H9 (cell line): ENCODE data around the gene SPESP1. TPM values are rescaled to one million over a fixed set of nuclear protein-coding genes. Genes with fewer than 3 reads are reported as not detected.

ENCODE experiments used
- DNase-seq: peaks from one replicate; pipeline ENCODE4 v3.0.0-alpha.2; 2017
- H2AFZ ChIP-seq: one replicate; pipeline ENCODE4 v1.6.1; 2013; ENCODE audit warnings: mild to moderate bottlenecking, low read length, control low read depth, moderate library complexity
- H2AK5ac ChIP-seq: 2 replicates; pipeline ENCODE4 v1.6.1; 2013; ENCODE audit warnings: low read length, control low read depth, mixed read lengths; ENCODE audit not compliant: insufficient read length
- H2BK120ac ChIP-seq: one replicate; pipeline ENCODE4 v1.6.1; 2013; ENCODE audit warnings: low read depth, mild to moderate bottlenecking, low read length, control low read depth, inconsistent platforms; ENCODE audit not compliant: poor library complexity, severe bottlenecking
- H2BK12ac ChIP-seq: 2 replicates; pipeline ENCODE4 v1.6.1; 2013; ENCODE audit warnings: low read length, control low read depth, mixed read lengths, low read depth; ENCODE audit not compliant: insufficient read length
- H2BK15ac ChIP-seq: 2 replicates; pipeline ENCODE4 v1.6.1; 2013; ENCODE audit warnings: low read depth, low read length, control low read depth
- H2BK20ac ChIP-seq: one replicate; pipeline ENCODE4 v1.6.1; 2013; ENCODE audit warnings: low read depth, mild to moderate bottlenecking, low read length, control low read depth, inconsistent platforms; ENCODE audit not compliant: poor library complexity, severe bottlenecking
- H2BK5ac ChIP-seq: 2 replicates; pipeline ENCODE4 v1.6.1; 2013; ENCODE audit warnings: low read length, control low read depth, mixed read lengths; ENCODE audit not compliant: insufficient read length
- H3K14ac ChIP-seq: 2 replicates; pipeline ENCODE4 v1.6.1; 2013; ENCODE audit warnings: low read length, control low read depth; ENCODE audit not compliant: insufficient read depth
- H3K18ac ChIP-seq: 2 replicates; pipeline ENCODE4 v1.6.1; 2013; ENCODE audit warnings: low read depth, mild to moderate bottlenecking, mixed read lengths, low read length, control low read depth; ENCODE audit not compliant: insufficient read length
- H3K23ac ChIP-seq: 2 replicates; pipeline ENCODE4 v1.6.1; 2013; ENCODE audit warnings: low read length, control low read depth, mixed read lengths, low read depth; ENCODE audit not compliant: insufficient read length
- H3K23me2 ChIP-seq: 2 replicates; pipeline ENCODE4 v1.6.1; 2013; ENCODE audit warnings: low read depth, mild to moderate bottlenecking, mixed read lengths, low read length, control low read depth; ENCODE audit not compliant: insufficient read length, poor library complexity, severe bottlenecking
- H3K27ac ChIP-seq: 2 replicates; pipeline ENCODE4 v1.5.1; 2013; ENCODE audit warnings: low read length, control low read depth, mixed read lengths, low read depth; ENCODE audit not compliant: insufficient read length
- H3K27me3 ChIP-seq: 2 replicates; pipeline ENCODE4 v1.6.1; 2013; ENCODE audit warnings: low read length, control low read depth, inconsistent platforms; ENCODE audit not compliant: insufficient read depth
- H3K4ac ChIP-seq: 2 replicates; pipeline ENCODE4 v1.6.1; 2013; ENCODE audit warnings: low read depth, mild to moderate bottlenecking, control low read depth, inconsistent platforms, low read length, moderate library complexity
- H3K4me1 ChIP-seq: 2 replicates; pipeline ENCODE4 v1.6.1; 2013; ENCODE audit warnings: low read length, control low read depth, inconsistent platforms; ENCODE audit not compliant: insufficient read depth
- H3K4me2 ChIP-seq: 2 replicates; pipeline ENCODE4 v1.6.1; 2013; ENCODE audit warnings: low read length, control low read depth, mixed read lengths; ENCODE audit not compliant: insufficient read length, insufficient read depth
- H3K56ac ChIP-seq: 2 replicates; pipeline ENCODE4 v1.6.1; 2013; ENCODE audit warnings: low read depth, mild to moderate bottlenecking, mixed read lengths, low read length, control low read depth; ENCODE audit not compliant: insufficient read length
- H3K79me1 ChIP-seq: 2 replicates; pipeline ENCODE4 v1.6.1; 2013; ENCODE audit warnings: low read depth, mild to moderate bottlenecking, moderate library complexity, low read length, control low read depth, inconsistent platforms; ENCODE audit not compliant: insufficient read depth, poor library complexity, severe bottlenecking
- H3K79me2 ChIP-seq: 2 replicates; pipeline ENCODE4 v1.6.1; 2013; ENCODE audit warnings: low read length, control low read depth, inconsistent platforms; ENCODE audit not compliant: insufficient read depth
- H3K9ac ChIP-seq: 2 replicates; pipeline ENCODE4 v1.6.1; 2013; ENCODE audit warnings: low read length, control low read depth, mixed read lengths; ENCODE audit not compliant: insufficient read length; ENCODE audit errors: extremely low read depth
- H3K9me3 ChIP-seq: one replicate; pipeline ENCODE4 v1.6.1; 2013; ENCODE audit warnings: low read depth, low read length, inconsistent platforms; ENCODE audit not compliant: control insufficient read depth
- H3T11ph ChIP-seq: one replicate; pipeline ENCODE4 v1.6.1; 2013; ENCODE audit warnings: mild to moderate bottlenecking, low read length, control low read depth, inconsistent platforms
- H4K20me1 ChIP-seq: one replicate; pipeline ENCODE4 v1.6.1; 2013; ENCODE audit not compliant: control insufficient read depth, insufficient read length, insufficient read depth
- H4K5ac ChIP-seq: 2 replicates; pipeline ENCODE4 v1.6.1; 2013; ENCODE audit warnings: low read depth, mild to moderate bottlenecking, mixed read lengths, low read length, control low read depth; ENCODE audit not compliant: insufficient read length
- H4K8ac ChIP-seq: replicated peaks from 2 replicates; pipeline ENCODE4 v1.6.1; 2013; ENCODE audit warnings: low read length, control low read depth, mixed read lengths, low read depth; ENCODE audit not compliant: insufficient read length
- H4K91ac ChIP-seq: 2 replicates; pipeline ENCODE4 v1.6.1; 2013; ENCODE audit warnings: low read depth, mild to moderate bottlenecking, moderate library complexity, mixed read lengths, low read length, control low read depth; ENCODE audit not compliant: insufficient read length
- H3K27ac Mint-ChIP-seq, 3 experiments: 2 replicates in 2 of 3; 3 replicates in 1 of 3; pipeline ENCODE4 v1.8.0; 2020 to 2021; ENCODE audit warnings: mixed read lengths in 3 of 3, mild to moderate bottlenecking in 1 of 3, moderate library complexity in 1 of 3
- H3K27me3 Mint-ChIP-seq: 2 replicates; pipeline ENCODE4 v1.8.0; 2021; ENCODE audit warnings: low read depth, mild to moderate bottlenecking, moderate library complexity, mixed read lengths
- H3K36me3 Mint-ChIP-seq, 3 experiments: 2 replicates in 2 of 3; 3 replicates in 1 of 3; pipeline ENCODE4 v1.8.0; 2020 to 2021; ENCODE audit warnings: low read depth in 3 of 3, mixed read lengths in 3 of 3; ENCODE audit not compliant: insufficient read depth in 1 of 3
- H3K4me1 Mint-ChIP-seq, 2 experiments: 2 replicates each; pipeline ENCODE4 v1.8.0; 2020; ENCODE audit warnings: mixed read lengths in 2 of 2
- H3K4me3 Mint-ChIP-seq, 2 experiments: 2 replicates in 1 of 2; 3 replicates in 1 of 2; pipeline ENCODE4 v1.8.0; 2020 to 2021; ENCODE audit warnings: mild to moderate bottlenecking in 2 of 2, mixed read lengths in 2 of 2, moderate library complexity in 1 of 2
- H3K9me3 Mint-ChIP-seq, 2 experiments: 2 replicates in 1 of 2; 3 replicates in 1 of 2; pipeline ENCODE4 v1.8.0; 2020; ENCODE audit warnings: mild to moderate bottlenecking in 2 of 2, mixed read lengths in 2 of 2, moderate library complexity in 1 of 2
- CTCF ChIP-seq: fragments of 200-600 bp; sonication (generic); conservative IDR thresholded peaks from 3 replicates; pipeline ENCODE4 v1.8.0; 2021; ENCODE audit warnings: antibody characterized with exemption, mild to moderate bottlenecking
- WGBS: extraction: QIAGEN DNeasy Blood & Tissue Kit; methylation state at CpG from one replicate; pipeline ENCODE4 v1.1.7; 2013; ENCODE audit warnings: missing lambda C conversion rate, low lambda C conversion rate, mixed read lengths; ENCODE audit not compliant: insufficient read length; ENCODE audit errors: extremely low coverage; 5-methylcytosine and 5-hydroxymethylcytosine counted together
- total RNA-seq: library from RNA; stranded (reverse); gene quantifications from 2 replicates; pipeline ENCODE4 v1.2.1, GENCODE V29; 2021

SPESP1 gene
- total RNA-seq, 1 experiment from 2014 or later: not detected

GRCh38 chr15:68966996-68967395, 36.7 kb downstream of the SPESP1 start:
- no peak overlapping the region for H2BK120ac ChIP-seq
- H3K4me1 ChIP-seq: no peaks in the 10 kb centered on the region
- no peaks in the 10 kb centered on the region for H3K23me2 ChIP-seq
- H3K36me3 Mint-ChIP-seq: peaks cover 10 to 51% (median 27%) of the 10 kb centered on the region in 3 experiments; a peak in 6 of 7 replicates
- H2AFZ ChIP-seq: no peak overlapping the region
- no peak overlapping the region for H3K27ac Mint-ChIP-seq
- no peak overlapping the region for H2AK5ac ChIP-seq
- H3K27ac ChIP-seq: no peak overlapping the region
- no peak overlapping the region for H4K8ac ChIP-seq
- no peak overlapping the region for H3K14ac ChIP-seq
- DNase-seq: no peak
- no peak overlapping the region for H2BK20ac ChIP-seq
- WGBS: no CpG with 5 or more reads among the region's 5 CpGs
- no peak overlapping the region for H3K9ac ChIP-seq
- H3T11ph ChIP-seq: no peak overlapping the region
- H2BK15ac ChIP-seq: no peak overlapping the region
- no peak overlapping the region for H4K91ac ChIP-seq
- no peak overlapping the region for H3K4ac ChIP-seq
- peaks cover 6% of the 10 kb centered on the region for H3K9me3 ChIP-seq
- peaks cover 3% of the 10 kb centered on the region for H3K27me3 Mint-ChIP-seq
- H3K79me1 ChIP-seq: no peaks in the 10 kb centered on the region
- no peak overlapping the region for H3K4me3 Mint-ChIP-seq
- H3K4me2 ChIP-seq: no peak overlapping the region
- TF ChIP-seq CTCF: no peak
- H3K4me1 Mint-ChIP-seq: no peaks in the 10 kb centered on the region
- H3K23ac ChIP-seq: no peak overlapping the region
- H3K18ac ChIP-seq: no peak overlapping the region
- no peak overlapping the region for H2BK12ac ChIP-seq
- no peak overlapping the region for H2BK5ac ChIP-seq
- no peak overlapping the region for H4K5ac ChIP-seq
- no peaks in the 10 kb centered on the region for H3K79me2 ChIP-seq
- no peak overlapping the region for H3K56ac ChIP-seq
- H3K27me3 ChIP-seq: no peaks in the 10 kb centered on the region
- no peaks in the 10 kb centered on the region for H4K20me1 ChIP-seq
- peaks cover 47 to 56% of the 10 kb centered on the region in 2 experiments for H3K9me3 Mint-ChIP-seq
